Sigmoid colon (tissue), 4 donors: ENCODE results near the gene GABBR2.

Experiments
- CTCF ChIP-seq, 4 experiments: fragments of 450-650 bp in 3 of 4; fragments of 200-600 bp in 1 of 4; IDR thresholded peaks; one replicate each; pipeline ENCODE4 v1.5.1; 2016 to 2019; ENCODE audit warnings: antibody characterized with exemption in 4 of 4, mild to moderate bottlenecking in 3 of 4, moderate library complexity in 2 of 4
- EP300 ChIP-seq, 4 donors: sonication (generic); formaldehyde crosslinking; IDR thresholded peaks; one replicate each; pipeline ENCODE4 v1.6.1; 2017; ENCODE audit warnings: antibody characterized with exemption in 4 of 4
- POLR2A ChIP-seq, 2 donors: fragments of 450-650 bp; IDR thresholded peaks; one replicate each; pipeline ENCODE4 v1.6.1; 2016; ENCODE audit warnings: antibody characterized with exemption in 2 of 2, mild to moderate bottlenecking in 2 of 2, moderate library complexity in 2 of 2
- POLR2AphosphoS5 ChIP-seq, 4 donors: sonication (generic); formaldehyde crosslinking; IDR thresholded peaks; one replicate each; pipeline ENCODE4 v1.6.1; 2017; ENCODE audit warnings: antibody characterized with exemption in 4 of 4

- TF ChIP-seq CTCF (IDR thresholded peaks at IDR 0.05) (no peak), POLR2A (IDR thresholded peaks at IDR 0.05) (no peak), POLR2AphosphoS5 (IDR thresholded peaks at IDR 0.05) (no peak), EP300 (IDR thresholded peaks at IDR 0.05) (no peak)
Observed at GRCh38 chr9:98687911-98688310, 20.8 kb downstream of the GABBR2 start.
